ENCODE measurements around the gene TRIM41.

The TRIM41 gene

GRCh38 chr5:181192337-181193046 is 30.6 kb upstream of the TRIM41 start:
- Histone ChIP-seq H2AFZ (ENCODE audit: low read length) (no peak overlapping the region), H3K79me2 (ENCODE audit: insufficient read depth, low read length) (no peaks in the 10 kb centered on the region), H3F3A (ENCODE audit: insufficient read depth, low read length) (no peaks in the 10 kb centered on the region), H3K36me3 (ENCODE audit: insufficient read depth, low read length) (no peaks in the 10 kb centered on the region), H3K9me3 (ENCODE audit: low read length) (no peaks in the 10 kb centered on the region), H3K4me3 (ENCODE audit: low read depth, low read length, poor library complexity, severe bottlenecking) (peak overlapping the region; percentile 79), H3K4me1 (ENCODE audit: insufficient read depth, low read length, severe bottlenecking) (peaks cover 14% of the 10 kb centered on the region), H3K9ac (ENCODE audit: low read length) (peak overlapping the region; percentile 92), H4K20me1 (ENCODE audit: insufficient read depth, low read length) (no peaks in the 10 kb centered on the region), H3K27me3 (ENCODE audit: insufficient read depth, low read length) (no peaks in the 10 kb centered on the region), H3K9me2 (ENCODE audit: low read depth, low read length) (no peaks in the 10 kb centered on the region), H3K4me2 (ENCODE audit: low read length) (peak overlapping the region; percentile 92), H3K27ac (ENCODE audit: low read depth, low read length, poor library complexity, severe bottlenecking) (no peak overlapping the region)
- TF ChIP-seq EZH2 (IDR thresholded peaks at IDR 0.05; ENCODE audit: borderline replicate concordance, low read length) (no peak), CTCF (IDR thresholded peaks at IDR 0.05; ENCODE audit: low read length) (no peak)

- Histone ChIP-seq H3K27me3 (ENCODE audit: insufficient read depth, low read length) (no peaks in the 10 kb centered on the region; the same call in 1 of the 2 replicates), H3K4me3 (ENCODE audit: low read depth, low read length, poor library complexity, severe bottlenecking) (no peak overlapping the region), H4K20me1 (ENCODE audit: insufficient read depth, low read length) (no peaks in the 10 kb centered on the region), H3K9me2 (ENCODE audit: low read depth, low read length) (no peaks in the 10 kb centered on the region), H3K4me1 (ENCODE audit: insufficient read depth, low read length, severe bottlenecking) (peaks cover 9% of the 10 kb centered on the region), H3K4me2 (ENCODE audit: low read length) (no peak overlapping the region), H3K27ac (ENCODE audit: low read depth, low read length, poor library complexity, severe bottlenecking) (no peak overlapping the region), H3K79me2 (ENCODE audit: insufficient read depth, low read length) (no peaks in the 10 kb centered on the region), H3K9ac (ENCODE audit: low read length) (no peak overlapping the region), H3K9me3 (ENCODE audit: low read length) (no peaks in the 10 kb centered on the region), H2AFZ (ENCODE audit: low read length) (no peak overlapping the region), H3K36me3 (ENCODE audit: insufficient read depth, low read length) (no peaks in the 10 kb centered on the region), H3F3A (ENCODE audit: insufficient read depth, low read length) (no peaks in the 10 kb centered on the region)
- TF ChIP-seq CTCF (IDR thresholded peaks at IDR 0.05; ENCODE audit: low read length) (no peak), EZH2 (IDR thresholded peaks at IDR 0.05; ENCODE audit: borderline replicate concordance, low read length) (no peak)
Observed at GRCh38 chr5:181193656-181194055, 29.4 kb upstream of the TRIM41 start.

- Histone ChIP-seq H3K9me2 (ENCODE audit: low read depth, low read length) (no peaks in the 10 kb centered on the region), H3K9ac (ENCODE audit: low read length) (no peak overlapping the region), H3K36me3 (ENCODE audit: insufficient read depth, low read length) (no peaks in the 10 kb centered on the region), H3K27ac (ENCODE audit: low read depth, low read length, poor library complexity, severe bottlenecking) (no peak overlapping the region), H3K9me3 (ENCODE audit: low read length) (no peaks in the 10 kb centered on the region), H3K79me2 (ENCODE audit: insufficient read depth, low read length) (no peaks in the 10 kb centered on the region), H3K4me2 (ENCODE audit: low read length) (no peak overlapping the region), H3K4me3 (ENCODE audit: low read depth, low read length, poor library complexity, severe bottlenecking) (no peak overlapping the region), H3F3A (ENCODE audit: insufficient read depth, low read length) (no peaks in the 10 kb centered on the region), H2AFZ (ENCODE audit: low read length) (no peak overlapping the region), H3K27me3 (ENCODE audit: insufficient read depth, low read length) (peaks cover 1% of the 10 kb centered on the region; the same call in 1 of the 2 replicates), H4K20me1 (ENCODE audit: insufficient read depth, low read length) (no peaks in the 10 kb centered on the region), H3K4me1 (ENCODE audit: insufficient read depth, low read length, severe bottlenecking) (peaks cover 9% of the 10 kb centered on the region)
- TF ChIP-seq EZH2 (IDR thresholded peaks at IDR 0.05; ENCODE audit: borderline replicate concordance, low read length) (no peak), CTCF (IDR thresholded peaks at IDR 0.05; ENCODE audit: low read length) (no peak)
Observed at GRCh38 chr5:181194489-181195248, 28.4 kb upstream of the TRIM41 start.

Measured in OCI-LY1 (cell line).